Ammon's horn (tissue), 1 donor: Measurements from ENCODE around the gene UROD.
"Not testable (repeated sequence)": the region's sequence is repeated elsewhere in the genome, so short reads cannot be mapped to it uniquely, and the experiment has no call there.

Source experiments
- DNase-seq: peaks from one replicate; pipeline ENCODE4 v3.0.0-alpha.2; 2016; ENCODE audit warnings: low spot score

The UROD gene

DNA sequence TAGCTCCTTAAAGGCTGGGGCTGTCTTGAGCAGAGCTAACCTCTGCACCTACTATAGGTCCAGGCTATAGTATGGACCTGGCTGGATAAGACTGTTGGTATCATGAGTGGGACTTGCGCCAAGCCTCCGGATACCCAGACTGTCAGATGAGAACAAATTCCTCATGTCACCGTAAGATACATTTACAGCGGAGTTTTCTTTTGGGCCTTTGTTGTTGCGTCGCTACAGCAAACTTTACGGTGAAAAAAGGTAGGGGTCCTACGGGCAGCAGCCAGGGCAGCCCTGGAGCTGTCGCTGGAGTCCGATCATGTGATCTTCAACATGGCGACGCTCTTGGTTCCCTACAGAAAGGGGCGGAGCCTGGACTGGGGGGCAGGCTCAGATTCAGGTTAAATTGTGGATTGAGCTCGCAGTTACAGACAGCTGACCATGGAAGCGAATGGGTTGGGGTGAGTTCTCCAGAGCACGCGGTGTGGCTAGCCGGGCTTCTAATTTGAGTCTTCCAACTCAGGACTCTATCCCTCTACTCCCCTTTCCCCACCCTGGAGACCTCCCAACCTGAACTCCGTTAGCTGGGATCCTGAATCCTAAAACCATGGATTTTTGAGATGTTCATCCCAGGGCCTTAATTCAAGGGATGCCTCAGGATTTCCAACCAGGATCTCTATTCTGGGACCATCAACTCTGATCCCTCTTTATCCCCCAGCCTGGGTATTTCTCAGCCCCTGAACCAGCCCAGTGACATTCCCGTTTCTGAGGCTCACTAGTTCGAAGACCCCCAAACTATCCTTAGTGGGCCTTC is at the start of gene UROD:
UROD (plus strand) TSS at position 418 of the 802 bp plus-strand sequence; CDS start at position 430, 12 bp downstream.
- DNase-seq: peak; percentile 97

GRCh38 chr1:44962729-44963128 is 49.3 kb upstream of the UROD start:
- DNase-seq: no peak

GRCh38 chr1:44964396-44964795 is 47.7 kb upstream of the UROD start:
- DNase-seq: no peak

- DNase-seq: no peak
These were observed 41.7 kb upstream of the UROD start for GRCh38 chr1:44970317-44970716.

DNA sequence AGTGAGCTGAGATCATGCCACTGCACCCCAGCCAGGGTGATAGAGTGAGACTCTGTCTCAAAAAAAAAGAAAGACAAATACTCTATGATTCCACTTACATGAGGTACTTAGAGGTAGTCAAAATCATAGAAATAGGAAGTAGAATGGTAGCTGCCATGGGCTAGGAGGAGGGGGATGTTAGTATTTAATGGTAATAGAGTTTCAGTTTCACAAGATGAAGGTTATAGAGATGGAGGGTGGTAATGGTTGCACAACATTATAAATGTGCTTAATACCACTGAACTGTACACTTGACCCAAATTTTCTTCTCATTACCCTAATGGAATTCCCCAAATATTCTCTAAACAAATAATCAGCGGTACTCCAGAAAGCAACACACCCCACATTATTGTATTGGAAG is 38.4 kb upstream of the UROD start:
- no peak for DNase-seq

GRCh38 chr1:44976252-44976651 is 35.8 kb upstream of the UROD start:
- DNase-seq: no peak

DNA sequence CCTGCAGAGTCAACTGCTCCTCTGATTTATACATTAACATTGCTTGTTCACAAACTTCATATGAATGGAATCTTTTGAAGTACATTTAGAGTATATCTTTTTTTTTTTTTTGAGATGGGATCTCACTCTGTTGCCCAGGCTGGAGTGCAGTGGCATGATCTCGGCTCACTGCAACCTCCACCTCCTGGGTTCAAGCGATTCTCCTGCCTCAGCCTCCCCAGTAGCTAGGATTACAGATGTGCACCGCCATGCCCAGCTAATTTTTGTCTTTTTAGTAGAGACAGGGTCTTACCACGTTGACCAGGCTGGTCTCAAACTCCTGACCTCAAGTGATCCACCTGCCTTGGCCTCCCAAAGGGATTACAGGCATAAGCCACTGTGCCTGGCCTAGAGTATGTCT is 34.7 kb upstream of the UROD start:
- not testable (repeated sequence) for DNase-seq

DNA sequence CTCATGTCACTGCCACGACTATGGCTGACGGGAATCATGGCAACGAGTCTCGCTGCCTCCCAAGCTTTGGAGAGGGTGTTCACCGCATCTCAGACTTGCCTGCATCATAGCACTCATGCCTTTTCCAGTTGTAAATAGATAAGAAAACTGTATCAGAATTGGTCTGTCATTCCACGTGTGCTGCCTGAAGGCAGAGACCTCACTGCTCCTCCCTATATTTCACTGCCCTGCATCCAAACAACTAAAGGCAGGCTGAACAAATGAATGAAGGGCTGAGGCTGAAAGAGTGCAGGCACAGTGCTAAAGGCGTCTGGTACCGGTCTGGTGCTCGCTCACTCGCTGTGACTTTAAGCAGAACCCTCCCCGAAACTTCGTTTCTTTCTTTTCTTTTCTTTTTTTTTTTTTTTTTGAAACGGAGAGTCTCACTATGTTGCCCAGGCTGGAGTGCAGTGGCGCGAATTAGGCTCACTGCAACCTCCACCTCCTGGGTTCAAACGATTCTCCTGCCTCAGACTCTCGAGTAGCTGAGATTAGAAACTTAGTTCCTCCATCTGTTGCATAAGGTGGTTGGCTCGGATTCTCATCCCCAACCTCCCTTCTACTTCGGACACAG is 26.2 kb upstream of the UROD start:
- no peak for DNase-seq

- DNase-seq: no peak
These were observed 23.4 kb upstream of the UROD start for GRCh38 chr1:44988531-44989156.

- no peak for DNase-seq
These were observed 17.6 kb upstream of the UROD start for GRCh38 chr1:44994309-44994898.

- no peak for DNase-seq
These were observed 16.4 kb upstream of the UROD start for GRCh38 chr1:44995467-44996238.

GRCh38 chr1:44999232-44999631 is 12.8 kb upstream of the UROD start:
- DNase-seq: no peak

GRCh38 chr1:45001011-45001481 is 11.0 kb upstream of the UROD start:
- DNase-seq: peak; percentile 31

DNA sequence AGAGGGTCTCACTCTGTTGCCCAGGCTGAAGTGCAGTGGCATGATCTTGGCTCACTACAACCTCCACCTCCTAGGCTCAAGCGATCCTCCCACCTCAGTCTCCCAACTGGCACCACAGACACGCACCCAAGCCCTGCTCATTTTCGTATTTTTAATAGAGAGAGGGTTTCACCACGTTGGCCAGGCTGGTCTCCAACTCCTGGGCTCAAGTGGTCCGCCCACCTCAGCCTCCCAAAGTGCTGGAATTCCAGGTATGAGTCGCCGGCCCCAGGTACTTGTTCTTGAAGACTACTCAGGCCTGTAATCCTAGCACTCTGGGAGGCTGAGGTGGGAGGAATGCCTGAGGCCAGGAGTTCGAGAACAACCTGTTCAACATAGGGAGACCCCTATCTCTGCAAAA is 10.5 kb upstream of the UROD start:
- not testable (repeated sequence) for DNase-seq

DNA sequence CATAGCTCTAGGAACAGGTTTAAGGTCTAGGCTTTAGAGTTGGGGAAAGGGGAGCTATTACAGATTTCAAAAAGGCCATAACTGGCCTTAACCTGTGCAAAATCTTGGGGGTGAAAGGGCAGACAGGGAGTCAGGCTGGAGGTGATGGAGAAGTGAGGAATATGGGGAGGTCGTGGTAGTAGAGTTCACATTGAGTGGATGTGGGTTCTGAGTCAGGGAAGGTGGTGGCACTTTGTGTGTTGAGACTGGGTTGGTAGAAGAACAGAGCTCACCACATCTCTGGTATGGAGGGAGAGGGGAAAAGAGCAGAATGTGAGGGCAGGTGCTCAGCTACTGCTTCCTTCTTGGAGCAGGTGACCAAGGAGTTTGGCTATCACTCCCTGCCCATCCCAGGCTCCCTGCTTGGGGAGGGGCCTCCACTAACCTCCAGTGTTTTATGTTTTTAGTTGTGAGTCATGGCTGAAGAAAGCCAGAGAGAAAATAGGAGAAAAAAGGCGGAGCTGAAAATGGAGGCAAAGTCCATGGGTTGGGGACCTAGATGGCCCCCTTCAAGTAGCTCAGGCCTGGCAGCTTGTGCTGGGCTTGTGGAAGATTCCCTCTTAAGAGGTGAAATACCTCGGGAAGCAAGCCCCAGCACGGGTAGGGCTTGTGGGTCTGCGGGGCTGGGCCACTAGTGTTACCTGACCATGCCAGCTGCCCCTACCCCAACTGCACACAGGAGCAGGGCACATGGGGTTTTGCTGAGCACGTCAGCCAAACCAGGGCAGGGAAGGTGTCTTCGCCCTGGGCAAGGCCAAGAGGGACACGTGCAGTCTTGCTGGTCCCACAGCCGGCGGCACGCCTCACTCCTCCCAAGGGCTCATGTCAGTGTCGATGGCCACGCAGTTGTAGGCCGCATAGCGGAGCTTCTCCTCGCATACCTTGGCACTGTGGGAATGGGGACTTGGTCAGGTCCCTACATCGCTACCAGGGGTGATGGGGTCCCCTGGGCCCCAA is 9.1 kb upstream of the UROD start:
- no peak for DNase-seq

DNA sequence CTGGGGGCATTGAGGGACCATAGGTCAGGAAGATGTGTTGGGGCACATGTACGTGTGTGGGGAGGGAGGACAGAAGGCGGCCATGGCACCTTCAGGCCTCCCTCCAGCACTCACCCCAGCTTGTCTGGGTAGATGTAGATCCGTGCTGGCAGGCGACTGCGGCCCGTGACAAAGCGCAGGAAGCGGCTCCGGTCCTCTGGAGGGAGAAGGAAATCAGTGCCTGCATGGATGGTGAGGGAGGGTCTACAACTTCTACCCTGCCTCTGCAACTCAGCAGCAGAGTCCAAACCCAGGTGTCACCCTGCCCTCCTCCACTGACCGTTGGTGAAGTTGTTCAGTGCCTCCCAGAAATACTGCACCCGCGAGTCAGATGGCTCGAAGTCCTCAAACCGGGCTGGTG is 8.3 kb upstream of the UROD start:
- DNase-seq: no peak

DNA sequence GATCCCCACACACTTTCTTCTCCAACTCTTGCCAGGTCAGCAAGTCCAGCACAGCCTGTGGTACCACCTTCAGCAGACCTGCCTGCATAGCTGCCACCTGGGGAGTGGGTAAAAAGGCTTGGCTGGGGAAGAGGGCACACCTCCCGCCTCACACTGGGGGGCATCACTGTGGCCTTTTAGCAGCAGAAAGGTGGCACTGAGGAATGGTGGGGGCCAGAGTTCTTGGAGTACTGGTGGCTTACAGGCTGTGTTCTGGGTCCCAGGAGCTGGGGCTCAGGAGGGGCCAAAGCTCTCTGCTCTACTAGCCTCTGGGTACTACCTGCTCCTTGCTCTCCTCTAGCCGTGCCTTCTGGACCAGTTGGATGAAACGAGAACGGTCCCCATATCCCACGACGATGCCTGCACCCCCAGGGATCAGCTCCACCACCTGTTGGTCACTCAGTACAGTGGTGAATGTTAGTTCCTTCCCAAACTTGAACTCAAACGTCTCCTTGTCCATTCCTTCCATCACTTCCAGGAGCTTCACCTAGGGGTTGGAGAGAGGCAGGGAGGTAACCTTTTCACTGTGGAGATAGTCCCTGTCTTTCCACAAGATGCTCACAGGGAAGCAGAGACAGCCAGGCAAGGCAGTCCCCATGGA is 7.7 kb upstream of the UROD start:
- DNase-seq: no peak

GRCh38 chr1:45005761-45006160 is 6.3 kb upstream of the UROD start:
- no peak for DNase-seq

- no peak for DNase-seq
These were observed 4.7 kb upstream of the UROD start for GRCh38 chr1:45007311-45007710.

GRCh38 chr1:45008076-45008475 is 4.0 kb upstream of the UROD start:
- no peak for DNase-seq
